Lower leg skin (tissue), 4 donors: ENCODE results near the gene HSPA9. TPM values are rescaled to one million over a fixed set of nuclear protein-coding genes. Genes with fewer than 3 reads are reported as not detected.

Source experiments
- DNase-seq, 2 donors: peaks; one replicate each; pipeline ENCODE4 v3.0.0-alpha.2; 2019; ENCODE audit warnings: low spot score in 2 of 2
- H3K4me3 ChIP-seq: fragments of 200-600 bp; sonication (generic); 2 replicates; pipeline ENCODE4 v1.5.1; 2017; ENCODE audit warnings: mild to moderate bottlenecking, low read depth; ENCODE audit not compliant: poor library complexity, severe bottlenecking
- CTCF ChIP-seq, 3 donors: fragments of 450-650 bp; IDR thresholded peaks; one replicate each; pipeline ENCODE4 v1.5.1; 2016; ENCODE audit warnings: antibody characterized with exemption in 3 of 3, mild to moderate bottlenecking in 3 of 3, moderate library complexity in 2 of 3
- POLR2A ChIP-seq, 2 donors: fragments of 450-650 bp; IDR thresholded peaks; one replicate each; pipeline ENCODE4 v1.6.1; 2016 to 2017; ENCODE audit warnings: antibody characterized with exemption in 2 of 2, mild to moderate bottlenecking in 1 of 2, moderate library complexity in 1 of 2
- WGBS, 2 donors: methylation state at CpG; one replicate each; pipeline ENCODE4 v1.1.5; 2018; 5-methylcytosine and 5-hydroxymethylcytosine counted together
- intact Hi-C: fragments of 100-400 bp; cut with DNase I; formaldehyde crosslinking; loops from one replicate; pipeline ENCODE4 v1.15.0; 2023; ENCODE audit warnings: low total_unique reads
- total RNA-seq, 4 donors: library from RNA; depleted of rRNA; stranded (reverse); fragments of >200 nt; gene quantifications; one replicate each; pipeline ENCODE4 v1.1.0, GENCODE V29; 2016

Gene HSPA9
- total RNA-seq, 4 donors from 2014 or later: 206 to 248 (median 216) TPM

- no peak for DNase-seq
- WGBS, 2 donors: 88 to 91% methylated on average over 9 of the region's 9 CpGs
- no peak for TF ChIP-seq CTCF (IDR thresholded peaks at IDR 0.05)
- no peak for TF ChIP-seq POLR2A (IDR thresholded peaks at IDR 0.05)
- intact Hi-C loops: no loop called here
- H3K4me3 ChIP-seq: no peak overlapping the region
Observed at GRCh38 chr5:138564242-138564641, 11.0 kb downstream of the HSPA9 start.

GRCh38 chr5:138563340-138564118 lies 11.7 kb downstream of the HSPA9 start:
- DNase-seq: no peak
- intact Hi-C loops: no loop called here
- no peak overlapping the region for H3K4me3 ChIP-seq
- 77 to 82% methylated on average over 3 of the region's 3 CpGs for WGBS, 2 donors
- no peak for TF ChIP-seq CTCF (IDR thresholded peaks at IDR 0.05)

GRCh38 chr5:138560971-138561370 lies 14.2 kb downstream of the HSPA9 start:
- no peak overlapping the region for H3K4me3 ChIP-seq
- DNase-seq: no peak
- WGBS, 2 donors: 93 to 96% methylated on average over 6 of the region's 6 CpGs
- TF ChIP-seq POLR2A (IDR thresholded peaks at IDR 0.05) (no peak), CTCF (IDR thresholded peaks at IDR 0.05) (no peak)
- intact Hi-C loops: no loop called here

- peak in 1 of 2 donors; percentile 59 for DNase-seq
- intact Hi-C loops: no loop called here
- 64 to 72% methylated on average over 7 of the region's 7 CpGs for WGBS, 2 donors
- TF ChIP-seq CTCF (IDR thresholded peaks at IDR 0.05) (no peak), POLR2A (IDR thresholded peaks at IDR 0.05) (no peak)
- H3K4me3 ChIP-seq: no peak overlapping the region
Observed at GRCh38 chr5:138559937-138560336, 15.3 kb downstream of the HSPA9 start.

GRCh38 chr5:138557677-138558076 lies 17.5 kb downstream of the HSPA9 start:
- DNase-seq: no peak
- H3K4me3 ChIP-seq: no peak overlapping the region
- TF ChIP-seq CTCF (IDR thresholded peaks at IDR 0.05) (no peak), POLR2A (IDR thresholded peaks at IDR 0.05) (no peak)
- WGBS, 2 donors: 88 to 90% methylated on average over 2 of the region's 2 CpGs
- intact Hi-C loops: no loop called here

GRCh38 chr5:138554143-138554542 lies 21.1 kb downstream of the HSPA9 start:
- 52 to 60% methylated on average over 1 of the region's 1 CpG for WGBS, 2 donors
- intact Hi-C loops: no loop called here
- TF ChIP-seq POLR2A (IDR thresholded peaks at IDR 0.05): no peak
- TF ChIP-seq CTCF (IDR thresholded peaks at IDR 0.05): no peak
- DNase-seq: no peak
- no peak overlapping the region for H3K4me3 ChIP-seq
